HepG2 (cell line): ENCODE measurements around the gene ENDOG. TPM values are rescaled to one million over a fixed set of nuclear protein-coding genes. Genes with fewer than 3 reads are reported as not detected.

Source experiments
- CEBPG ChIP-seq: IDR thresholded peaks from 2 replicates; pipeline ENCODE4 v1.6.1; 2016
- MBNL3 ChIP-seq: fragments of 250-450 bp; sonication (Bioruptor Pico); conservative IDR thresholded peaks from 2 replicates; pipeline ENCODE4 v1.8.0; 2022; ENCODE audit warnings: mild to moderate bottlenecking, inconsistent platforms
- MIER3 ChIP-seq: IDR thresholded peaks from 2 replicates; pipeline ENCODE4 v1.6.1; 2016; ENCODE audit warnings: missing compliant biosample characterization, borderline replicate concordance
- PRMT3 ChIP-seq: sonication (generic); formaldehyde crosslinking; IDR thresholded peaks from 2 replicates; pipeline ENCODE4 v1.8.1; 2022; ENCODE audit warnings: low read depth, mild to moderate bottlenecking, moderate library complexity, missing genetic modification reagents, borderline replicate concordance
- SMAD1 ChIP-seq: sonication (generic); formaldehyde crosslinking; IDR thresholded peaks from 2 replicates; pipeline ENCODE4 v1.4.0; 2020; ENCODE audit warnings: missing genetic modification reagents, low read depth, mild to moderate bottlenecking, borderline replicate concordance
- TGIF2 ChIP-seq: IDR thresholded peaks from 2 replicates; pipeline ENCODE4 v1.6.1; 2016; ENCODE audit warnings: control low read depth, missing compliant biosample characterization
- ZNF263 ChIP-seq: sonication (generic); formaldehyde crosslinking; IDR thresholded peaks from 2 replicates; pipeline ENCODE4 v1.4.0; 2020; ENCODE audit warnings: missing genetic modification reagents
- ZNF274 ChIP-seq: sonication (generic); formaldehyde crosslinking; IDR thresholded peaks from 2 replicates; pipeline ENCODE4 v1.5.1; 2020; ENCODE audit warnings: mild to moderate bottlenecking, missing genetic modification reagents
- ZNF30 ChIP-seq: sonication (generic); formaldehyde crosslinking; IDR thresholded peaks from 2 replicates; pipeline ENCODE4 v1.5.0; 2020; ENCODE audit warnings: mild to moderate bottlenecking, missing genetic modification reagents
- ZNF530 ChIP-seq: sonication (generic); formaldehyde crosslinking; IDR thresholded peaks from 2 replicates; pipeline ENCODE4 v1.5.0; 2020; ENCODE audit warnings: low read depth, mild to moderate bottlenecking, missing genetic modification reagents
- ZSCAN20 ChIP-seq: sonication (generic); formaldehyde crosslinking; IDR thresholded peaks from 2 replicates; pipeline ENCODE4 v1.4.0; 2020; ENCODE audit warnings: missing genetic modification reagents, mild to moderate bottlenecking, borderline replicate concordance
- polyA plus RNA-seq, 8 experiments: library from polyadenylated mRNA; depleted of rRNA in 3 of 8; stranded (reverse) in 7 of 8; unstranded in 1 of 8; fragments of >200 nt; fragmentation: Illumina TruSeq in 4 of 8; extraction: Trizol in 4 of 8; gene quantifications; 2 replicates each; pipeline versions ENCODE4 v1.2.1 to v1.2.3, GENCODE V29; 2011 to 2016; ENCODE audit warnings: low read depth in 4 of 8, missing spikeins in 1 of 8, mixed read lengths in 1 of 8; ENCODE audit not compliant: insufficient read depth in 1 of 8
- total RNA-seq, 5 experiments: library from RNA; depleted of rRNA; stranded (reverse); fragments of >200 nt; fragmentation: Illumina TruSeq; extraction: Trizol; gene quantifications; 2 replicates each; pipeline ENCODE4 v1.2.3, GENCODE V29; 2016; ENCODE audit warnings: low read depth in 1 of 5
- TF ChIP-seq, protein P1 (sequence below): sonication (generic); formaldehyde crosslinking; IDR thresholded peaks from 2 replicates; pipeline ENCODE4; 2020; ENCODE audit warnings: missing genetic modification reagents, mild to moderate bottlenecking, borderline replicate concordance
- TF ChIP-seq, protein P2 (sequence below): sonication (generic); formaldehyde crosslinking; IDR thresholded peaks from 2 replicates; pipeline ENCODE4 v1.5.0; 2020; ENCODE audit warnings: missing genetic modification reagents
- TF ChIP-seq, protein P3 (sequence below): sonication (generic); formaldehyde crosslinking; IDR thresholded peaks from 2 replicates; pipeline ENCODE4 v1.4.0; 2020; ENCODE audit warnings: low read depth, mild to moderate bottlenecking, missing genetic modification reagents
- TF ChIP-seq, protein P4 (sequence below): sonication (generic); formaldehyde crosslinking; IDR thresholded peaks from 2 replicates; pipeline ENCODE4 v1.5.0; 2020; ENCODE audit warnings: mild to moderate bottlenecking, missing genetic modification reagents, borderline replicate concordance
- TF ChIP-seq, protein P5 (sequence below): sonication (generic); formaldehyde crosslinking; IDR thresholded peaks from 2 replicates; pipeline ENCODE4 v1.5.0; 2020; ENCODE audit warnings: mild to moderate bottlenecking, missing genetic modification reagents, borderline replicate concordance

The ENDOG gene
- total and polyA plus RNA-seq, 2 of the 13 experiments (the other 11 are each of a cell fraction or from before 2014, with no cell fraction given) = 26.3 to 28.8 TPM

DNA sequence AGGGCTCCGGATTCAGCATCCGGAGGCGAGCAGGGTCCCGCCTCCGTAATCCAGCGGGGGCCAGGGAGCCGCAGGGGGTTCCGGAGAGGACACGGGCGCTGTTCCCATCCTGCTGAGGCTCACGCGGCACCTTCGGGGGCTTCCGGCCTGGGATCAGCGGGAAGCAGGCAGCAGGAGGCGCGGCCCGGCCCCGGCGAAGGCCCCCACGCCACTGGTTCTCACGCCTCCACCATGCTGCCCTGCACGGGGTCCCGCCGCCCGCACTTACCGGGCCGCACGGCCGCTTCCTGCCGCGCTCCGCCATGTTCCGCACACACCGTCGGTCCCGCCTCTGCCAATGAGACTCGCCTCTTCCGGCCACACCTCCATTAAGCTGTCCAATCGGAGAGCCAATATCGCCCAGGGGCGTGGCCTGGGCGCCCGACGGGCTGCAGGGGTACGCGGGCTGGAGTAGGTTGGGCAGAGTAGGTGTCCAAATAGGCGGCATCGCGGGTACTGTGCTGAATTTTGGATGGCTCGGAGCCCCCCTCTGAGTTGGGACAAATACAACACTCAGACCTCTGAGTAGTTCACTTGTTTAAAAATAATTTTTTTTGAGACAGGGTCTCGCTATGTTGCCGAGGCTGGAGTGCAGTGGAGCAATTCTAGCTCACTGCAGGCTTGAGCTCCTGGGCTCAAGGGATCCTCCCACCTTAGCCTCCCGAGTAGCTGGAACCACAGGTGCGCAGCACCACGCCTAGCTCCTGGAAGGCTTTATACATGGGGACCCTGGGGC, 11.4 kb downstream of the ENDOG start, which contains the start of gene SPOUT1 (continued):
- TF ChIP-seq, protein P1, sequence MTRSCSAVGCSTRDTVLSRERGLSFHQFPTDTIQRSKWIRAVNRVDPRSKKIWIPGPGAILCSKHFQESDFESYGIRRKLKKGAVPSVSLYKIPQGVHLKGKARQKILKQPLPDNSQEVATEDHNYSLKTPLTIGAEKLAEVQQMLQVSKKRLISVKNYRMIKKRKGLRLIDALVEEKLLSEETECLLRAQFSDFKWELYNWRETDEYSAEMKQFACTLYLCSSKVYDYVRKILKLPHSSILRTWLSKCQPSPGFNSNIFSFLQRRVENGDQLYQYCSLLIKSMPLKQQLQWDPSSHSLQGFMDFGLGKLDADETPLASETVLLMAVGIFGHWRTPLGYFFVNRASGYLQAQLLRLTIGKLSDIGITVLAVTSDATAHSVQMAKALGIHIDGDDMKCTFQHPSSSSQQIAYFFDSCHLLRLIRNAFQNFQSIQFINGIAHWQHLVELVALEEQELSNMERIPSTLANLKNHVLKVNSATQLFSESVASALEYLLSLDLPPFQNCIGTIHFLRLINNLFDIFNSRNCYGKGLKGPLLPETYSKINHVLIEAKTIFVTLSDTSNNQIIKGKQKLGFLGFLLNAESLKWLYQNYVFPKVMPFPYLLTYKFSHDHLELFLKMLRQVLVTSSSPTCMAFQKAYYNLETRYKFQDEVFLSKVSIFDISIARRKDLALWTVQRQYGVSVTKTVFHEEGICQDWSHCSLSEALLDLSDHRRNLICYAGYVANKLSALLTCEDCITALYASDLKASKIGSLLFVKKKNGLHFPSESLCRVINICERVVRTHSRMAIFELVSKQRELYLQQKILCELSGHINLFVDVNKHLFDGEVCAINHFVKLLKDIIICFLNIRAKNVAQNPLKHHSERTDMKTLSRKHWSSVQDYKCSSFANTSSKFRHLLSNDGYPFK = peak; percentile 78
- TF ChIP-seq, protein P2, sequence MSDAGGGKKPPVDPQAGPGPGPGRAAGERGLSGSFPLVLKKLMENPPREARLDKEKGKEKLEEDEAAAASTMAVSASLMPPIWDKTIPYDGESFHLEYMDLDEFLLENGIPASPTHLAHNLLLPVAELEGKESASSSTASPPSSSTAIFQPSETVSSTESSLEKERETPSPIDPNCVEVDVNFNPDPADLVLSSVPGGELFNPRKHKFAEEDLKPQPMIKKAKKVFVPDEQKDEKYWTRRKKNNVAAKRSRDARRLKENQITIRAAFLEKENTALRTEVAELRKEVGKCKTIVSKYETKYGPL = 0 out of 2 replicates have a peak, but pooled peaks have one; percentile 75
- TF ChIP-seq TGIF2 (CRISPR knock-in tag) = 0 out of 2 replicates have a peak, but pooled peaks have one; percentile 24
- TF ChIP-seq, protein P3, sequence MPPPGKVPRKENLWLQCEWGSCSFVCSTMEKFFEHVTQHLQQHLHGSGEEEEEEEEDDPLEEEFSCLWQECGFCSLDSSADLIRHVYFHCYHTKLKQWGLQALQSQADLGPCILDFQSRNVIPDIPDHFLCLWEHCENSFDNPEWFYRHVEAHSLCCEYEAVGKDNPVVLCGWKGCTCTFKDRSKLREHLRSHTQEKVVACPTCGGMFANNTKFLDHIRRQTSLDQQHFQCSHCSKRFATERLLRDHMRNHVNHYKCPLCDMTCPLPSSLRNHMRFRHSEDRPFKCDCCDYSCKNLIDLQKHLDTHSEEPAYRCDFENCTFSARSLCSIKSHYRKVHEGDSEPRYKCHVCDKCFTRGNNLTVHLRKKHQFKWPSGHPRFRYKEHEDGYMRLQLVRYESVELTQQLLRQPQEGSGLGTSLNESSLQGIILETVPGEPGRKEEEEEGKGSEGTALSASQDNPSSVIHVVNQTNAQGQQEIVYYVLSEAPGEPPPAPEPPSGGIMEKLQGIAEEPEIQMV (CRISPR knock-in tag) = 0 out of 2 replicates have a peak, but pooled peaks have one; percentile 50
- 0 out of 2 replicates have a peak, but pooled peaks have one; percentile 6 for TF ChIP-seq PRMT3 (CRISPR knock-in tag)
- TF ChIP-seq, protein P4, sequence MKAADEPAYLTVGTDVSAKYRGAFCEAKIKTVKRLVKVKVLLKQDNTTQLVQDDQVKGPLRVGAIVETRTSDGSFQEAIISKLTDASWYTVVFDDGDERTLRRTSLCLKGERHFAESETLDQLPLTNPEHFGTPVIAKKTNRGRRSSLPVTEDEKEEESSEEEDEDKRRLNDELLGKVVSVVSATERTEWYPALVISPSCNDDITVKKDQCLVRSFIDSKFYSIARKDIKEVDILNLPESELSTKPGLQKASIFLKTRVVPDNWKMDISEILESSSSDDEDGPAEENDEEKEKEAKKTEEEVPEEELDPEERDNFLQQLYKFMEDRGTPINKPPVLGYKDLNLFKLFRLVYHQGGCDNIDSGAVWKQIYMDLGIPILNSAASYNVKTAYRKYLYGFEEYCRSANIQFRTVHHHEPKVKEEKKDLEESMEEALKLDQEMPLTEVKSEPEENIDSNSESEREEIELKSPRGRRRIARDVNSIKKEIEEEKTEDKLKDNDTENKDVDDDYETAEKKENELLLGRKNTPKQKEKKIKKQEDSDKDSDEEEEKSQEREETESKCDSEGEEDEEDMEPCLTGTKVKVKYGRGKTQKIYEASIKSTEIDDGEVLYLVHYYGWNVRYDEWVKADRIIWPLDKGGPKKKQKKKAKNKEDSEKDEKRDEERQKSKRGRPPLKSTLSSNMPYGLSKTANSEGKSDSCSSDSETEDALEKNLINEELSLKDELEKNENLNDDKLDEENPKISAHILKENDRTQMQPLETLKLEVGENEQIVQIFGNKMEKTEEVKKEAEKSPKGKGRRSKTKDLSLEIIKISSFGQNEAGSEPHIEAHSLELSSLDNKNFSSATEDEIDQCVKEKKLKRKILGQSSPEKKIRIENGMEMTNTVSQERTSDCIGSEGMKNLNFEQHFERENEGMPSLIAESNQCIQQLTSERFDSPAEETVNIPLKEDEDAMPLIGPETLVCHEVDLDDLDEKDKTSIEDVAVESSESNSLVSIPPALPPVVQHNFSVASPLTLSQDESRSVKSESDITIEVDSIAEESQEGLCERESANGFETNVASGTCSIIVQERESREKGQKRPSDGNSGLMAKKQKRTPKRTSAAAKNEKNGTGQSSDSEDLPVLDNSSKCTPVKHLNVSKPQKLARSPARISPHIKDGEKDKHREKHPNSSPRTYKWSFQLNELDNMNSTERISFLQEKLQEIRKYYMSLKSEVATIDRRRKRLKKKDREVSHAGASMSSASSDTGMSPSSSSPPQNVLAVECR (CRISPR knock-in tag) = peak; percentile 97
- peak; percentile 26; the same call in 1 of the 2 replicates for TF ChIP-seq ZNF30 (CRISPR knock-in tag)
- peak; percentile 81; the same call in 1 of the 2 replicates for TF ChIP-seq ZSCAN20 (CRISPR knock-in tag)
- peak; percentile 65; the same call in 1 of the 2 replicates for TF ChIP-seq ZNF274 (CRISPR knock-in tag)
- peak; percentile 33; the same call in 1 of the 2 replicates for TF ChIP-seq ZNF263 (CRISPR knock-in tag)
- TF ChIP-seq ZNF530 (CRISPR knock-in tag) = no peak
- TF ChIP-seq MIER3 = peak; percentile 35; the same call in 1 of the 2 replicates
- no peak for TF ChIP-seq SMAD1
- peak; percentile 12; the same call in 1 of the 2 replicates for TF ChIP-seq CEBPG
- TF ChIP-seq, protein P5, sequence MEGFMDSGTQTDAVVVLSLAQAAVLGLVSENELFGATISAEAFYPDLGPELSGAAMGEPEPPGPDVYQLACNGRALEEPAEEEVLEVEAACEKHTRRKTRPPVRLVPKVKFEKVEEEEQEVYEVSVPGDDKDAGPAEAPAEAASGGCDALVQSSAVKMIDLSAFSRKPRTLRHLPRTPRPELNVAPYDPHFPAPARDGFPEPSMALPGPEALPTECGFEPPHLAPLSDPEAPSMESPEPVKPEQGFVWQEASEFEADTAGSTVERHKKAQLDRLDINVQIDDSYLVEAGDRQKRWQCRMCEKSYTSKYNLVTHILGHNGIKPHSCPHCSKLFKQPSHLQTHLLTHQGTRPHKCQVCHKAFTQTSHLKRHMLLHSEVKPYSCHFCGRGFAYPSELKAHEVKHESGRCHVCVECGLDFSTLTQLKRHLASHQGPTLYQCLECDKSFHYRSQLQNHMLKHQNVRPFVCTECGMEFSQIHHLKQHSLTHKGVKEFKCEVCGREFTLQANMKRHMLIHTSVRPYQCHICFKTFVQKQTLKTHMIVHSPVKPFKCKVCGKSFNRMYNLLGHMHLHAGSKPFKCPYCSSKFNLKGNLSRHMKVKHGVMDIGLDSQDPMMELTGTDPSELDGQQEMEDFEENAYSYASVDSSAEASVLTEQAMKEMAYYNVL (CRISPR knock-in tag) = peak; percentile 32; the same call in 1 of the 2 replicates
- no peak for TF ChIP-seq MBNL3 (CRISPR knock-in tag)
